ENCODE results near the gene IFNL3. TPM values are rescaled to one million over a fixed set of nuclear protein-coding genes. Genes with fewer than 3 reads are reported as not detected.
A peak's percentile ranks its signal among the peaks of the same experiment; 100 is the strongest.
"Not testable (repeated sequence)": the region's sequence is repeated elsewhere in the genome, so short reads cannot be mapped to it uniquely, and the experiment has no call there.

The IFNL3 gene
- total RNA-seq, 1 experiment from 2014 or later = not detected

- Mint-ChIP-seq H3K4me3 (no peak overlapping the region), H3K9me3 (peaks cover 19% of the 10 kb centered on the region), H3K27me3 (ENCODE audit: low read depth) (peaks cover 43% of the 10 kb centered on the region), H3K36me3 (peaks cover 4% of the 10 kb centered on the region; the same call in 1 of the 2 replicates), H3K27ac (no peak overlapping the region), H3K4me1 (no peaks in the 10 kb centered on the region)
- POLR2A ChIA-PET = no interaction called here
- CTCF ChIA-PET = interaction anchor here (0.6 to 0.7 kb wide), 2 partner anchors 48 to 65 kb away, joined by 3 to 4 read pairs; no protein-coding TSS in a partner anchor
- DNase-seq (ENCODE audit: low spot score) (no peak), ATAC-seq (no peak)
- TF ChIP-seq ZNF512 (CRISPR knock-in tag; IDR thresholded peaks at IDR 0.05; ENCODE audit: borderline replicate concordance) (no peak), ZNF232 (CRISPR knock-in tag; IDR thresholded peaks at IDR 0.05) (no peak), MYBL2 (CRISPR knock-in tag; IDR thresholded peaks at IDR 0.05) (no peak), GRHL2 (CRISPR knock-in tag; IDR thresholded peaks at IDR 0.05; ENCODE audit: insufficient replicate concordance, severe bottlenecking) (no peak), ETV6 (CRISPR knock-in tag; IDR thresholded peaks at IDR 0.05) (no peak), CBFB (CRISPR knock-in tag; IDR thresholded peaks at IDR 0.05; ENCODE audit: low read depth) (no peak), PRRX2 (CRISPR knock-in tag; IDR thresholded peaks at IDR 0.05) (no peak), TP53 (CRISPR knock-in tag; IDR thresholded peaks at IDR 0.05) (no peak), KAT7 (CRISPR knock-in tag; IDR thresholded peaks at IDR 0.05; ENCODE audit: borderline replicate concordance) (no peak), ERG (CRISPR knock-in tag; IDR thresholded peaks at IDR 0.05) (no peak), FOXP1 (CRISPR knock-in tag; IDR thresholded peaks at IDR 0.05; ENCODE audit: borderline replicate concordance) (no peak), FOXP4 (CRISPR knock-in tag; IDR thresholded peaks at IDR 0.05) (no peak), CREM (CRISPR knock-in tag; IDR thresholded peaks at IDR 0.05) (no peak), NR3C1 (CRISPR knock-in tag; conservative IDR thresholded peaks at IDR 0.05; ENCODE audit: low read depth) (no peak), GTF2I (CRISPR knock-in tag; conservative IDR thresholded peaks at IDR 0.05) (no peak)
- TF ChIP-seq, protein P1, sequence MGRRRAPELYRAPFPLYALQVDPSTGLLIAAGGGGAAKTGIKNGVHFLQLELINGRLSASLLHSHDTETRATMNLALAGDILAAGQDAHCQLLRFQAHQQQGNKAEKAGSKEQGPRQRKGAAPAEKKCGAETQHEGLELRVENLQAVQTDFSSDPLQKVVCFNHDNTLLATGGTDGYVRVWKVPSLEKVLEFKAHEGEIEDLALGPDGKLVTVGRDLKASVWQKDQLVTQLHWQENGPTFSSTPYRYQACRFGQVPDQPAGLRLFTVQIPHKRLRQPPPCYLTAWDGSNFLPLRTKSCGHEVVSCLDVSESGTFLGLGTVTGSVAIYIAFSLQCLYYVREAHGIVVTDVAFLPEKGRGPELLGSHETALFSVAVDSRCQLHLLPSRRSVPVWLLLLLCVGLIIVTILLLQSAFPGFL (CRISPR knock-in tag; IDR thresholded peaks at IDR 0.05; ENCODE audit: borderline replicate concordance) = no peak
Measured at GRCh38 chr19:39217094-39217493, 27.7 kb downstream of the IFNL3 start.

DNA sequence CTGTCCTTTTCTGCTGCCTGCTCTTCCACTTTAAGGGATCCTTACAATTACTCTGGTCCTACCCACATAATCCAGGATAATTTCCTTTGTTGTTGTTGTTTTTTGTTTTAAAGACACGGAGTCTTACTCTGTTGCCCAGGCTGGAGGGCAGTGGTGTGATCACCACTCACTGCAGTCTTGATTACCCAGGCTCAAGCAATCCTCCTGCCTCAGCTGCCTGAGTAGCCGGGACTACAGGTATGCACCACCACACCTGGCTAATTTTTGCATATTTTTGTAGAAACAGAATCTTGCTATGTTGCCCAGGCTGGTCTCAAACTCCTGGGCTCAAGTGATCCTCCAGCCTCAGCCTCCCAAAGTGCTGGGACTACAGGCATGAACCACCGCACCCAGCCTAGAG is 29.5 kb downstream of the IFNL3 start:
- ATAC-seq; H3K27ac Mint-ChIP-seq; H3K36me3 Mint-ChIP-seq; H3K4me3 Mint-ChIP-seq; H3K4me1 Mint-ChIP-seq; DNase-seq (ENCODE audit: low spot score); POLR2A ChIA-PET: not testable (repeated sequence)
- CTCF ChIA-PET = interaction anchor here (1.0 to 1.6 kb wide), 2 partner anchors 8 to 163 kb away, joined by 3 to 6 read pairs; no protein-coding TSS in a partner anchor
- H3K9me3 Mint-ChIP-seq = peaks cover 19% of the 10 kb centered on the region
- H3K27me3 Mint-ChIP-seq (ENCODE audit: low read depth) = peaks cover 28% of the 10 kb centered on the region

DNA sequence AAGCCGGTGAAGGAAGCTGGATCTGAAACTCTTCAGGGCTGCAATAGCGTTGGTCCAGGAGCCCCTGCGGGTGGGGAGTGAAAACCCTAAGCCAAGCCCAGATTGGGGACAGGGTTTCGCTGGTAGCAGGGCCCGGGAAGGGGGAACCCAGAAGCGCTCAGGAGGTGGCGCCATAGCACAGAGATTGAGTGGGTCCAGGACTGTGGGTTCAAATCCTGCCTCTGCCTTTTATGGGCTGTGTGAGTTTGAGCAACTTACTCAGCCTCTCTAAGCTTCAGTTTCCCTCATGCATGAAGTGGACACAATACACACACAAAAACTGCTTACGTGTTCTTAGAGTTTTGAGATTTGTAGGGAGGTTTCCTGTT is 32.4 kb downstream of the IFNL3 start:
- DNase-seq (ENCODE audit: low spot score) (peak; percentile 81), ATAC-seq (peak; percentile 96)
- ChIA-PET POLR2A (interaction anchor here (0.8 kb wide), 1 partner anchor 616 kb away, joined by 4 read pairs; no protein-coding TSS in a partner anchor), CTCF (interaction anchor here (0.8 to 2.3 kb wide), 18 partner anchors 9 to 160 kb away, joined by 3 to 11 read pairs (median 4); partner anchors contain the start of genes GMFG, SAMD4B and SYCN)
- Mint-ChIP-seq H3K4me1 (no peaks in the 10 kb centered on the region), H3K4me3 (no peak overlapping the region), H3K9me3 (peaks cover 15% of the 10 kb centered on the region), H3K27me3 (ENCODE audit: low read depth) (peaks cover 11% of the 10 kb centered on the region), H3K27ac (no peak overlapping the region), H3K36me3 (peaks cover 4% of the 10 kb centered on the region; the same call in 1 of the 2 replicates)
- TF ChIP-seq CTCF (IDR thresholded peaks at IDR 0.05) (peak; percentile 18; the same call in 1 of the 2 replicates), GTF2I (CRISPR knock-in tag; conservative IDR thresholded peaks at IDR 0.05) (peak; percentile 64; the same call in 1 of the 2 replicates)
- TF ChIP-seq, protein P2, sequence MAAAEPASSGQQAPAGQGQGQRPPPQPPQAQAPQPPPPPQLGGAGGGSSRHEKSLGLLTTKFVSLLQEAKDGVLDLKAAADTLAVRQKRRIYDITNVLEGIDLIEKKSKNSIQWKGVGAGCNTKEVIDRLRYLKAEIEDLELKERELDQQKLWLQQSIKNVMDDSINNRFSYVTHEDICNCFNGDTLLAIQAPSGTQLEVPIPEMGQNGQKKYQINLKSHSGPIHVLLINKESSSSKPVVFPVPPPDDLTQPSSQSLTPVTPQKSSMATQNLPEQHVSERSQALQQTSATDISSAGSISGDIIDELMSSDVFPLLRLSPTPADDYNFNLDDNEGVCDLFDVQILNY (CRISPR knock-in tag; IDR thresholded peaks at IDR 0.05) = no peak
